Right lobe of liver (tissue), 4 donors: ENCODE measurements around the gene METTL6.

Source experiments
- CTCF ChIP-seq, 4 donors: fragments of 200-600 bp in 3 of 4; fragments of 450-650 bp in 1 of 4; IDR thresholded peaks; one replicate each; pipeline versions ENCODE4 v1.5.1 to v1.8.0; 2016 to 2022; ENCODE audit warnings: antibody characterized with exemption in 4 of 4, mild to moderate bottlenecking in 2 of 4
- POLR2A ChIP-seq: fragments of 450-650 bp; IDR thresholded peaks from one replicate; pipeline ENCODE4 v1.6.1; 2017; ENCODE audit warnings: antibody characterized with exemption, mild to moderate bottlenecking
- donor health status: DM: no; HTN: no; CAD: no.
- donor health status: DM: no; HTN: no; CAD: no.
- donor health status: DM: no; HTN: yes; CAD: no.

GRCh38 chr3:15452156-15452555, 24.8 kb upstream of the METTL6 start:
- TF ChIP-seq CTCF (IDR thresholded peaks at IDR 0.05) = no peak
- no peak for TF ChIP-seq POLR2A
